ENCODE results near the gene SLIT3.

SLIT3 gene

DNA sequence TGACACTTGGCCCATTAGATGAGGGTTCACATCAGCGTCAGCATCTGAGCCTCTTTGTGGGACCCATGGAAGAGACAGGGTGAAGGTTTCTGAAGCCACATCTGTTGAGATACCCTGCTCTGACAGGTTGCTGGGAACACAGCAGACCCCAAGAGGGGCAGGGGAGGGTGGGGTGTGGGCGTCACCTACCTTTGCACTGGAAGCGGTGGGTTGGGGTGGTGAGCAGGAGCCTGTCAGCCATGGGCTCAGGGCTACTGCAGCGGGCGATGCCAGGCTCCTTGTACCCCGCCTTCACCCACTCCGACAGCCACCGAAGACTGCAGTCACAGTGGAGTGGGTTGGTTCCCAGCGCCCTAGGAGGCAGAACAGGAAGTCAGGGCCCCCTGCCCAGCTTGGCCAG lies 590.2 kb downstream of the SLIT3 start:
- DNase-seq = no peak

DNA sequence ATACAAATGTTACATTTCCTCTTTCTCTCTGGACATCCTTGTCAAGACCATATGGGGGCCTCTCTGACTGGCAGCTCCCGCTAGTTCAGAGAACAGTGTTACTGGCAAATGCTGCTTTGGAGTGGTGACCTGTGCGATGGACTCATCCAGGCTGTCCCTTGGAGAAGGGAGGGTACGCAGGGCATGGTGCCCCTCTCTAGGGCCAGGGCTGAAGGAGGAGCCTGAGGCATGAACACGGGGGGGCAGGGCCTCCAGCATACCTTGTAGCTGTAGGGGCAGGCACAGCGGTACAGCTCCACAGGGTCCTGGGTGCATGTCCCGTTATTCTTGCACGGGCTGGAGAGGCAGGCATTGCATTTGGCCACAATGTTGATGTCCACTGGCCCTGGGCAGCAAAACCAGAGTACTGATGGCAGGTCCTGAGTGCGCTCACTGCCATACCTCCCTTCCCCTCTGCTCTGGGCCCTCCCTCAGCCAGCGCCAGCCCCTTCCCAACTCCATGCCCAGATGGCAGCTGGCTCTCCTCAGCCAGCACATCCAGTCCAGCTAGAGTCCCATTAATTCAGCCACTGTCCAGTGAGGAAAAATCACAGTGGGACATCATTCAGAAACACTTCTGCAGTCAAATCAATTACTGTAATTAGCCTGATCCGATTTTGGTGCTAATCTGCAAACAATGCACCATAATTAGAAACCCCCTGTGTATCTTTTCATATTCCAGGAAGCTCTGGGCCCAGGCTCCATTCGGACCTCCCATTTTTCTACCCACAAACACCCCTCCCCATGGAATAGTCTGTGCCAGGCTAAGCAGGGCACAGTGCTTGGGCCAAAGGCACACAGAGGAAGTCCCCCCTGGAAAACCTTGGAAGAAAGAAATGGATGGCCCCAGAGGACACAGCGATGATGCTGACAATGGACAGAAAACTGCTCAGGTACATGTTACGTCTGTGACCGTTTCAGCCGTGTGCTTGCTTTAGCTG lies 592.9 kb downstream of the SLIT3 start:
- DNase-seq = no peak

DNA sequence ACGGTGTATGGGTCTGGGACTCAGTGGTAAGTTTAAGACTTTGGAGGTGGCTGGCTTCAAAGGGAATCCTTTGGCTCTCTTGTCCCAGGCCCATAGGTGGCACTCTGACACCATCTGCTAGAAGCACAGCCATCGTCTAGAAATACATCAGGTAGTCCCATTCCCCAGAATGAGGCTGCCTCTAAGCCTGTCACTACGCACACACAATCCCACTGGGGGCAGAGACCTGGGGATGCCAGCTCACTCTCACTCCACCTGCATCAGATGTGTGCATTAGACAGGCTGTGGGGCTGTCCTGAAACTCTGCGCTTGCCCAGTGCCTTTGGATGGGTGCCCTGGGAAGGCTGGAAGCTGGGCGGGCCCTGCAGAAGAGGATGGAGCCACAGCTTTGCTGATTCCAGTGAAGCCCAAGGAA lies 594.3 kb downstream of the SLIT3 start:
- DNase-seq = no peak

- no peak for DNase-seq
Measured at GRCh38 chr5:168705321-168705720, 595.6 kb downstream of the SLIT3 start.

DNA sequence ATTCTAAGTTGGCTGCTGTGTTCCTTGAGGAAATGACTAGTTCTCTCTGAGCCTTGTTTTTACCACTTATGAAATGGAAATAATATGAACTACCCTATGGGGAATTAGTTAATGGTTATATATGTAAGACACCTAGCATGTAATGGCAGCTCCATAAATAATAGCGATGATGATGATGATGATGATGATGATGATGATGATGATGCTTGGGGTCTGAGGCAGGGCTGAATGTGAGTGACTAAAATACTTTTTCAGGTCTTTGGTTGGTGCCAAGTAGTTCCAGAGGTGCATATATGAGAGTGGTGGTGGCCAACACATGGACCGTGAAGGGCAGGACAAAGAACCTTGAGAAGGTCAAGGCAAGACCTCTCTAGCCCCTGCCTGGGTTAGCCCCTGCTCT lies 598.4 kb downstream of the SLIT3 start:
- no peak for DNase-seq

DNA sequence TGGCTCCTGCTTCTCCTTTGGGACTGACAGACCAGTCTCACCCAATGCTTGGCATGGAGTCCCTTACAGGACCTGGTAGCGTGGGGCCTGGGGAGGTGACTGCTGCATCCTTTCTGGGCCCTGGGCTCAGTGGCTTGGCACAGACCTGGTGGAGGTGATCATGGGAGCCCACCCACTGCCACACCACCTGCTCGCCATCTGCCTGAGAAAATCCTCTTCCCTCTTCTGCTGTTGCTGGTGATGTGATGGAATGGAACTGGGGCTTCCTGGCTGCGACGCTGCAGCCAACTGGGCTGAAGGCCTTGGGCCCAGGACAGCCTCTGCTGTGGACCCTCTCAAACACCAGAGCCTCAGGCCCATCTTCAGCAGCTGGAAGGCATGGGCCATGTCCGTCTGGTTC lies 599.3 kb downstream of the SLIT3 start:
- DNase-seq = no peak

DNA sequence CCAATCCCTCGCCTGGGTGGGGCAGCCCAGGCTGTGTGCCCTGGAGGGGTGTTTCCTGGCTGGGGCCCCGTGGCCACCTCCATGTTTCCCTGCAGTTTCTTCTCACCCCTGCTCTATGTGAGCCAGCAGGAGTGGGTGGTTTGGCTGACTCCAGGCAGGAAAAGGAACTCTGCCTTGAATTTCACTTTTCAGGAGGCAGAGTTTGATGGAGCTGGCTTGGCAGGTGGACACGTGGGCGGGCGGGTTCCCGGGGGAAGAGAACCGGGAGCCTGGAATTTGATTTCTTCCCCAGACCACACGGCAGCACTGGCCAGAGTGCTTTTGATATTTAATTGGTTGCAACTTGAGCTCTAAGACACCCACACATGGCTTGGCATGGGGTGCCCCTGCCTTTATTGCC lies 601.9 kb downstream of the SLIT3 start:
- DNase-seq = no peak

DNA sequence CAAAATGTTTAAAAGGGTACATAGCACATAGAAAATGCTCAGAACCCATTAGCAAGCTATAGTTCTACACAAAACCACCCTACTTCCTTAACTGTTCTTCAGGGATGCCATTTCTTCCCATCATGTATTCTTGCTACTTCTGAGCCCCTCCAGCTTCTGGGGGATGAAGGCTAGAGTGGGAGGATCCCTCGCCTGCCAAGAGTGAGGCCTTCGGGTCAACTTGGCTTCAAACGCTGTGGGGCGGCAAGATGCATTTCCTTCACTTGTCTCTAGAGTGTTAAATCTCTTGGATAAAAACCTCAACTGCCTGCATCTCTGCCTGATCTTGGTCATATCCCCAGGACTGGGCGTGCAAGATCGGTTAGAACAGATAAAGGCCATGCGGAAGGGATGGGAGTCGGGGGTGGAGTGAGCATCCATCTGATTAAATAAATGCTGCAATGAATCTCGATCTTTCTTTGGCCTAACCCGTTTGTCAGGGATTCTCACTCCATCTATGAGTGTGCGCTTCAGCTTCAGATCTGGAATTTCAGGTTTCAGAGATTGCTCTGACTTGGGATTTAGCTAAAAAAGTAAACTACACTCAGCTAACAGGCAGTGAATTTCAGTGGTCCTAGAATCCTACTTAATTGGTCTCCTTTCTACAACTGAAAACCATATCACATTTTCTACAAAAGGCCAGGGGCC lies 603.8 kb downstream of the SLIT3 start:
- no peak for DNase-seq

DNA sequence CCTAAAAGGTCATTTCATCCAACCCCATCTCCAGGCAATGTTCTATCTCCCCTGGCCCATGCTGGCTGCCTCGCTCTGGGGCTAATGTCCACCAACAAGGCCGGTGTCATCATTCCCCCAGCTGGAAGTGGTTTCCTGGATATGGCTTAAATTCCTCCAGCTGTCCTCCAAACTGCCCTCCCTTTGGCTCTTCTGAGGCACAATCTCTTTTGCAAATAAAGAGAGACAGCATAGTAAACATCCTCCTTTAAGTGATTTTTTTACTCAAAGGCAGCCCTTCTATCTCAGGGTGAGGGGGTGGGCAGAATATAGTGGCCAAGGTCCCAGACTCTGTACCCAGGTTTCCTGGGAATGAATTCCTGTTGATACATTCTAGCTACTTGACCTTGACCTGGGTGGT lies 604.3 kb downstream of the SLIT3 start:
- DNase-seq = no peak

DNA sequence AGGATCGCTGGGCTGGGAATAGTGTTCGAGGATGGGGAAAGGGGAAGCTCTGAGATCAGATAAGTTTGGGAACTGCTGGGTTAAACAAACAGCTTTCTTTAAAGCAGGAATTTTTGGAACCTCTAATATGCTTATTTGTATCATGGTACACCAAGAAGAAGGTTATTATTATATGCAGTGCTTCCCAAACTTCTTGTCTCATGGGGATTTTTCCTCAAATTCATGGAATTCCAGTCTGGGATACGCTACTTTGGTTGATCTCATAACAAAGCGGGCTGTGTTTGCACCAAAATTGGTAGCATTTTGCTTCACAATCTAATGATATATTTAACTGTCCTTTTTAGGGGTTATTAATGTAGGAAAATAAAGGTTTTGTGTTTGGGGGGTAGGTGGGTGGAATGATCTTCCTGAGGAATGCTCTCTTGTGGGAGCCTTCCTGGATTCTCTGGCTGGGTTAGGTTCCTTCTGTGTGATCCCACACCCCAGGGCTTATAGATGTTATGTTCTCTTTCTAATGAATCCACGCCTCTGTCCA lies 605.6 kb downstream of the SLIT3 start:
- no peak for DNase-seq

DNA sequence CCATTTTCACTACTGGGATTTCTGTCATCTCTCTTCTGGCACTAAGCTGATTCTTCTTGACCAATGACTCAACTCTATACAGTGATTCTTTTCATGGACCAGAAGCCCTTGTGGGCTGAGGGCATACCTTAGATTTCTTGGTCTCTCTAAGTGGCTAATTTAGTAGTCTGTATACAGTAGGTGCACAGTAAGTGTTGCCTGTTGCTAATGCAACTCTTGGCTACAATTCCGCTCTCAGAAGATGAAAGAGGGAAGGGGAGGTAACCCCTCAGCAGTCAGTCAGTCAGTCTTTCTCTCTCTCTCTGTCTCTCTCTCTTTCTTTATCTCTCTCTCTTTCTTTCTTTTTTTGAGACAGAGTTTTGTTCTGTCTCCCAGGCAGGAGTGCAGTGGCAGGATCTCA lies 606.6 kb downstream of the SLIT3 start:
- no peak for DNase-seq

- DNase-seq = no peak
Measured at GRCh38 chr5:168693883-168694282, 607.1 kb downstream of the SLIT3 start.

DNA sequence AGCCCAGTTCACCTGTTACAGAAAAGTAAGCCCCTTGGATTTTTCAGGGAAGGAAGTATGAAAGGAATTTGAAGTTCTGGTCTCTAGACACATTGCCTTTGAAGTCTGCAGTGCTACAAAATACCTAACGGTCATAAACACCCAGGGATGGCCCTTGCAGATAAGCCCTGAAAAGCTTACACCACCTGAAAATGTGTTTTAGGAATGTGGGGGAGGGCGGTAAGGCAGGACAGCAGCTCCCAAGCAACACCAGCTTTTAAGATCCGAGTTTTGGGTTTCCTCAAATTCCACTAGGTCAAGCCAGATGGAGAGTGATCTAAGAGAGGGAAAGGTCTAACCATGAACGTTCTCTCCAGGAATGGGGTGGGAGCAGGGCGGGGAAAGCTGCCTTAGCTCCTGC lies 607.6 kb downstream of the SLIT3 start:
- no peak for DNase-seq

GRCh38 chr5:168691891-168692290 lies 609.0 kb downstream of the SLIT3 start:
- DNase-seq = no peak

GRCh38 chr5:168689260-168689659 lies 611.7 kb downstream of the SLIT3 start:
- no peak for DNase-seq

GRCh38 chr5:168686837-168687236 lies 614.1 kb downstream of the SLIT3 start:
- no peak for DNase-seq

DNA sequence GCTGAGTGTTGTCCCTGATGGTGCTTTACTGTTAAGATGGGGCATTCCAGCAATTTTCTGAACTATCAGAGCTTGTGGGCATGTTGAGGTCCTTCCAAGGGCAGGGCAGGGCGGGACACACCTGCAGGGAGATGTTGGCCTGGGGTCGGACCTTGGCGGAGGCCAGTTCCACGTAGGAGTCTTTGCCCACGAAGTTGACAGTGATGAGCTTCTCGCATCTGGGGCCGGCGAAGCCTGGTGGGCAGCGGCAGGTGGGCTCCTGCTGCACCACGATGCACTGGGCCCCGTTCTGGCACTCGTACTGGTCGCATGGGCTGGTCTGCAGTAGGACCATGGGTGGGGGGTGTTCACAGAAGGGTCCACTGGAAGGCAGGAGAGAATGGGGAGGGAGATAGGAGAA lies 615.4 kb downstream of the SLIT3 start:
- DNase-seq = no peak

DNA sequence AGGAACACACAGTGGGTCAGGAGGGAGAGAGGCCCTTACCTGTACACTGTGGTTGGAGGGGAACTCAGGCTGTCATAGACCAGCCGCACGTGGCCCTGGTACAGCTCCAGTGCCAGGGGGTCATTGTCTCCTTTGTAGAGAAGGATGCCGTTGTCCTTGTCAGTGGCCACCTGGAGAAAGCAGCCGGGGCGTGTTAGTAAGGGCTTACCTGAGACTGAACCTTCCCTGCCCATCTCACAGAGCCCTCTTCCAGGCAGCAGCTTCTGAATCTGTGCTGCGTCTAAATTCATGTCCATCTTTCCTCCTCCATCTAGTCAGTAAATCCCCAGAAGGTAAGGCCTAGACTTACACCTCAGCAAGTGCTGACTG lies 617.0 kb downstream of the SLIT3 start:
- no peak for DNase-seq

GRCh38 chr5:168683247-168683926 lies 617.6 kb downstream of the SLIT3 start:
- peak; percentile 12 for DNase-seq

GRCh38 chr5:168681556-168682183 lies 619.3 kb downstream of the SLIT3 start:
- DNase-seq = no peak

GRCh38 chr5:168680395-168680794 lies 620.5 kb downstream of the SLIT3 start:
- DNase-seq = no peak

DNA sequence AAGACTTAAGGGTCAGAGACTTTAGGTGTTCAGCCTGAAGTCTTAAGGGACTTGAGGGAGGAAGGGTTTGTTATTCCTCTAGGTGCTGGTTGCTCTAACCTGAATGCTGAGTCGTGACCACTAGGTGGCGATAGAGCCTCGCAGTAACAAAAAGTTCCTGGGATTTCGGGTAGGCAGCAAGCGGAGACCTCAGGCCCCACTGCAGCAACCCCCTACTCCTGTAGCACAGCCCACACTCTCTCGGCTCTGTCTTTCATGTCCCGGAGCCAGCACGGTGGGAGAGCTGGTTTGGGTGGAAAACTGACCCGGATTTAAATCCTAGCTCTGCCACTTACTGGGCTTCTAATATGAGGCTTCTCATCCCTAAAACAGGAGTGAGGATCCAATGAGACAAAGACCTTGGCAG lies 621.4 kb downstream of the SLIT3 start:
- peak; percentile 26 for DNase-seq

DNA sequence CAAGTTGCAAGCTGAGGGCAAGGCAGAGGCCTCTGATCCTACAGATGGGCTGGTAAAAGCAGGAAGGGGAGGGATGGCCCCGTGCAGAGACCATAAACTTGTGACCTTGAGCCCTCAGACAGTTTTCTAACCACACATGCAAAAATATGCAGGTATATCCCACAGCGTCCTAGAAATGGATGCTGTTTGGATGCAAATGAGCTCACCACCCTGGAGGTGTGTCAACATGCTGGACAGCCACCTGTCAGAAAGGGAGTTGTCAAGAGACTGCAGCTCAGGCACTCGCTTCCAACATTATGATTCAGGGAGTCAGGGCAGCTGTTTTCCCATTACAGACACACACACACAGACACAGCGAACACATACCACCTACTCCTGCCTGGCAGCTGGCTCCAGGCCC lies 624.4 kb downstream of the SLIT3 start:
- DNase-seq = no peak

All from MV-4-11 (cell line).